ENCODE data around the gene HTRA1.

HTRA1 gene

DNA sequence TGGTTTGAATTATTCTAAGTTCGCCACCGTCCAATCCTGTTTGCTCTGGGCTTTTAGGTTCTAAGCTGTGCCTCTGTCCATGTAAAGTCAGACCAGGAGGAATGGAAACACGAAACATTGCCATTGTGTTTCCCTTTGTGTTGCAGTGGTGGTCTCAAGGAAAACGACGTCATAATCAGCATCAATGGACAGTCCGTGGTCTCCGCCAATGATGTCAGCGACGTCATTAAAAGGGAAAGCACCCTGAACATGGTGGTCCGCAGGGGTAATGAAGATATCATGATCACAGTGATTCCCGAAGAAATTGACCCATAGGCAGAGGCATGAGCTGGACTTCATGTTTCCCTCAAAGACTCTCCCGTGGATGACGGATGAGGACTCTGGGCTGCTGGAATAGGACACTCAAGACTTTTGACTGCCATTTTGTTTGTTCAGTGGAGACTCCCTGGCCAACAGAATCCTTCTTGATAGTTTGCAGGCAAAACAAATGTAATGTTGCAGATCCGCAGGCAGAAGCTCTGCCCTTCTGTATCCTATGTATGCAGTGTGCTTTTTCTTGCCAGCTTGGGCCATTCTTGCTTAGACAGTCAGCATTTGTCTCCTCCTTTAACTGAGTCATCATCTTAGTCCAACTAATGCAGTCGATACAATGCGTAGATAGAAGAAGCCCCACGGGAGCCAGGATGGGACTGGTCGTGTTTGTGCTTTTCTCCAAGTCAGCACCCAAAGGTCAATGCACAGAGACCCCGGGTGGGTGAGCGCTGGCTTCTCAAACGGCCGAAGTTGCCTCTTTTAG is 52.9 kb downstream of the HTRA1 start:
- Histone ChIP-seq H4K20me1 (ENCODE audit: insufficient read depth, low read length, poor library complexity, severe bottlenecking) (no peaks in the 10 kb centered on the region), H3K9me3 (ENCODE audit: insufficient read depth, low read depth, low read length) (no peaks in the 10 kb centered on the region), H3K36me3 (ENCODE audit: insufficient read depth, low read length) (no peaks in the 10 kb centered on the region), H3K4me3 (ENCODE audit: low read length, poor library complexity, severe bottlenecking) (no peak overlapping the region), H3K79me2 (ENCODE audit: insufficient read depth, low read length) (no peaks in the 10 kb centered on the region), H3F3A (ENCODE audit: low read depth) (no peaks in the 10 kb centered on the region), H3K4me1 (ENCODE audit: insufficient read depth, low read length, poor library complexity, severe bottlenecking) (peaks cover 58% of the 10 kb centered on the region), H3K9ac (ENCODE audit: low read depth, low read length, poor library complexity, severe bottlenecking) (peak overlapping the region; percentile 65), H3K27me3 (ENCODE audit: insufficient read depth, low read length, poor library complexity, severe bottlenecking) (no peaks in the 10 kb centered on the region), H3K4me2 (ENCODE audit: low read depth, low read length, poor library complexity, severe bottlenecking) (peak overlapping the region; percentile 15), H2AFZ (ENCODE audit: low read length) (no peak overlapping the region), H3K9me2 (replicated peaks; ENCODE audit: low read depth, low read length) (no peaks in the 10 kb centered on the region)
- TF ChIP-seq, protein P1, sequence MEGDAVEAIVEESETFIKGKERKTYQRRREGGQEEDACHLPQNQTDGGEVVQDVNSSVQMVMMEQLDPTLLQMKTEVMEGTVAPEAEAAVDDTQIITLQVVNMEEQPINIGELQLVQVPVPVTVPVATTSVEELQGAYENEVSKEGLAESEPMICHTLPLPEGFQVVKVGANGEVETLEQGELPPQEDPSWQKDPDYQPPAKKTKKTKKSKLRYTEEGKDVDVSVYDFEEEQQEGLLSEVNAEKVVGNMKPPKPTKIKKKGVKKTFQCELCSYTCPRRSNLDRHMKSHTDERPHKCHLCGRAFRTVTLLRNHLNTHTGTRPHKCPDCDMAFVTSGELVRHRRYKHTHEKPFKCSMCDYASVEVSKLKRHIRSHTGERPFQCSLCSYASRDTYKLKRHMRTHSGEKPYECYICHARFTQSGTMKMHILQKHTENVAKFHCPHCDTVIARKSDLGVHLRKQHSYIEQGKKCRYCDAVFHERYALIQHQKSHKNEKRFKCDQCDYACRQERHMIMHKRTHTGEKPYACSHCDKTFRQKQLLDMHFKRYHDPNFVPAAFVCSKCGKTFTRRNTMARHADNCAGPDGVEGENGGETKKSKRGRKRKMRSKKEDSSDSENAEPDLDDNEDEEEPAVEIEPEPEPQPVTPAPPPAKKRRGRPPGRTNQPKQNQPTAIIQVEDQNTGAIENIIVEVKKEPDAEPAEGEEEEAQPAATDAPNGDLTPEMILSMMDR (conservative IDR thresholded peaks at IDR 0.05; ENCODE audit: low read length): no peak
- no peak for TF ChIP-seq EZH2phosphoT487 (IDR thresholded peaks at IDR 0.05; ENCODE audit: borderline replicate concordance)

DNA sequence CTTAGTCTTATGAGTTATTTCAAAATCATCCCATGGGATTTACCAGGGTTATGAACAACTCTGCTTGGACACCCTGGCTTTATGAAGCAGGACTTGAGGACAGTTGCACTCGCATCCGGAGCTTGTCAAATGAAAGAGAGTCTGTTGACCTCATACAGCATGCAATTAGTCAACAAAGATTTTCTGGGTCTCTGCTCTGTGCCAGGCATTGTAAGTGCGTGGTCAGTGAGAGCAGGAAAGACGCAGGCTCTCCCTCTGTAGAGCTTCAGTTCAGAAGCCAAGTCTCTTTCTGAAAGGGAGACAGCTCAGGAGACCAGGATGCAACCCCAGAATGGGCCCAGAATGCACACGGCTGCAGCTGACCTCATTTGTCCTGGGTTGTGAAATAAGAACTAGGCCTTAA is 53.7 kb downstream of the HTRA1 start:
- Histone ChIP-seq H3K9ac (ENCODE audit: low read depth, low read length, poor library complexity, severe bottlenecking) (peak overlapping the region; percentile 65), H4K20me1 (ENCODE audit: insufficient read depth, low read length, poor library complexity, severe bottlenecking) (no peaks in the 10 kb centered on the region), H3K9me3 (ENCODE audit: insufficient read depth, low read depth, low read length) (no peaks in the 10 kb centered on the region), H3K4me3 (ENCODE audit: low read length, poor library complexity, severe bottlenecking) (peak overlapping the region; percentile 29), H3F3A (ENCODE audit: low read depth) (no peaks in the 10 kb centered on the region), H3K36me3 (ENCODE audit: insufficient read depth, low read length) (no peaks in the 10 kb centered on the region), H3K79me2 (ENCODE audit: insufficient read depth, low read length) (no peaks in the 10 kb centered on the region), H3K4me1 (ENCODE audit: insufficient read depth, low read length, poor library complexity, severe bottlenecking) (peaks cover 58% of the 10 kb centered on the region), H2AFZ (ENCODE audit: low read length) (no peak overlapping the region), H3K9me2 (replicated peaks; ENCODE audit: low read depth, low read length) (no peaks in the 10 kb centered on the region), H3K27me3 (ENCODE audit: insufficient read depth, low read length, poor library complexity, severe bottlenecking) (no peaks in the 10 kb centered on the region), H3K4me2 (ENCODE audit: low read depth, low read length, poor library complexity, severe bottlenecking) (peak overlapping the region; percentile 68)
- TF ChIP-seq, protein P1 (conservative IDR thresholded peaks at IDR 0.05; ENCODE audit: low read length): no peak
- TF ChIP-seq EZH2phosphoT487 (IDR thresholded peaks at IDR 0.05; ENCODE audit: borderline replicate concordance): no peak

DNA sequence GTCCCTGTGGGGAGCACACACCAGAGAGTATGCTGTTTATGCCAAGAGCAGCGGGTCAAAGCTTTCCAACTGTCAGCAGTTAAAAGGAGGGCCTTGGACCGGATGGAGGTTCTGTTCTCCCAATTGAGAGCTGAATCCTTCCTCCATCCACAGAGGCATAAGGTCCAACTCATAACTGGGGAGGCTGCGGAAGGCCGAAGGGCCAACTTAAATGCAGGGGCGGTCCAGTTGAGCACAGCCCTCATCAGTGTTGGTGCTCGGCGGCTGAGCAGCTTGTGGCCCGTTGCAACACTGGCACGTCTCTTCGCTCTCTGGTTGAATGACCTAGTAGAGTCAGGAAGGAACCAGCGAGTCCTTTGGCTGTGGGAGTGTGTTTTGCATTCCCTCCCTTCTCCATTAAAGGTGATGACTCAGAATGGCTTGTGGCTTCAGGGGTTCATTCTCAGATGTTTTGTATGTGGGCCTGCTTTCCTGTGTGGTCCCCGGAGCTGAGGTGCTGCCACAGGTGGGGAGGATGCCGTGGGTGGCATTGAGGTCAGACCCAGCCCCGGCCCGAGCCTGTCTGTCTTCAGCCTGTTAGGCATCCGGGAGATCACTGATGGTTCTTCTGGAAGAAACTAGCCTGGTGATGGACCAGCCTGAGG is 54.4 kb downstream of the HTRA1 start:
- peaks cover 60% of the 10 kb centered on the region for H3K4me1 ChIP-seq (ENCODE audit: insufficient read depth, low read length, poor library complexity, severe bottlenecking)
- H3K4me2 ChIP-seq (ENCODE audit: low read depth, low read length, poor library complexity, severe bottlenecking): peak overlapping the region; percentile 68

More for the DNA sequence above, 54.4 kb downstream of the HTRA1 start:
- Histone ChIP-seq H3K9ac (ENCODE audit: low read depth, low read length, poor library complexity, severe bottlenecking) (peak overlapping the region; percentile 65), H2AFZ (ENCODE audit: low read length) (no peak overlapping the region), H3K4me3 (ENCODE audit: low read length, poor library complexity, severe bottlenecking) (peak overlapping the region; percentile 29), H3F3A (ENCODE audit: low read depth) (no peaks in the 10 kb centered on the region), H3K79me2 (ENCODE audit: insufficient read depth, low read length) (no peaks in the 10 kb centered on the region), H3K27me3 (ENCODE audit: insufficient read depth, low read length, poor library complexity, severe bottlenecking) (no peaks in the 10 kb centered on the region), H3K9me2 (replicated peaks; ENCODE audit: low read depth, low read length) (no peaks in the 10 kb centered on the region), H4K20me1 (ENCODE audit: insufficient read depth, low read length, poor library complexity, severe bottlenecking) (no peaks in the 10 kb centered on the region), H3K9me3 (ENCODE audit: insufficient read depth, low read depth, low read length) (no peaks in the 10 kb centered on the region), H3K36me3 (ENCODE audit: insufficient read depth, low read length) (no peaks in the 10 kb centered on the region)
- TF ChIP-seq, protein P1 (conservative IDR thresholded peaks at IDR 0.05; ENCODE audit: low read length): no peak
- TF ChIP-seq EZH2phosphoT487 (IDR thresholded peaks at IDR 0.05; ENCODE audit: borderline replicate concordance): no peak

All from Loucy (cell line).